GM19455 (cell line): ENCODE results near the gene CACNA1C.

ENCODE experiments used
- ATAC-seq: cut with Tn5 transposase; IDR thresholded peaks from one replicate; pipeline ENCODE4 v1.9.1; 2021; ENCODE audit not compliant: unreplicated experiment

The CACNA1C gene

DNA sequence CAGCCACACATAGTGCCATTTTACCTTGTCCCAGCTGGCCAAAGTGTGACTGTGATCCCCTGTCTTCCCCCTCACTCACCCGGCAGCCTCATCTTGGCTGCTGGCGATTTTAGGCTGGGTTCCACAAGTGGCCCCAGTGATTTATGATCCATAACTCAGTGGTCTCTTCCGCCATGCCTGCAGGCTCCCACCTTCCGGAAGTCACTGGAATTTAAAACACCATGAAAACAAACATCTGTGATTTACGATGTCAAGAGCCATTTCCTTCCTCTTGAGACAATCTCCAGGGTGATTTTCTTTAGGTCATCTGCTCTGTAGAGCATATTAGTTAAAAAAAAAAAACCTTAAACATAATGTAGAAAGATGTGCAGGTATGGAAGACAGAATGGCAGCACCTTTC lies 282.3 kb downstream of the CACNA1C start:
- ATAC-seq = no peak

DNA sequence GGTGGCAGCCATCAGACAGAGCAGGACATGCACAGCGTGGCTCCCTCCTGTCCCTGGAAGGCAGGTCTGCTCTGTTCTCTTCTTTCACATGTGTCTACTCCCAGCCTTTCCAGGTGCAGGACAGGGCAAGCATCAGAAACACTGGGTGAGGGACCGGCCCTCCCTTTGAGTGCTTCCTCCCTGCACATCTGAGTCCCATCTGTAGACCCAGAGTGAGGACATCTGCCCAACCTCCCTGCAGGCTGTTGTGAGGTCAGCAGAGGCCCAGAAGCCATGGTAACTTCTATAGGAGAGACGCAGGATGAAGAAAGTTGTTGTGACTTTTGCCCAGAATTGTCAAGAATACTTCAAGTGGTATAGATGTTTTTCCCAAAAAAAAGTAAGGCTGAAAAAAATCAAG lies 282.7 kb downstream of the CACNA1C start:
- ATAC-seq = no peak

DNA sequence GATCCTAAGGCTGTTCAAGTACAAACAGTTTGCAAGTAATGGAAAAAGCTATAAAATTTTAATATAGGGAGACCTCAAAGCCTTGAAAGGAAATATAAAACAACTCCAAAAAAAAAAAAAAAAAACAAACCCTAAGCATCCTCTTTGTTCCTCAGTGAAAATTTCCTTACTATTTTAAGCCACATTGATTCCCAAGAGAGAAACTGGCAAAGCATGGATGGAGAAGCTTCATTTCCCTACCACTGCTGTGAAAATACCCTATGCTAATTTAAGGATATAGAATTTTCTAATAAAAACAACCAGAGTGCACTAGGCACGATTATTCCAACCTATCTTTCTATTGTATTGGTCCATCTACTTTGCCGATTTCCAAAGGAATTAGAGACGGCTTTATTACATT lies 283.1 kb downstream of the CACNA1C start:
- no peak for ATAC-seq

DNA sequence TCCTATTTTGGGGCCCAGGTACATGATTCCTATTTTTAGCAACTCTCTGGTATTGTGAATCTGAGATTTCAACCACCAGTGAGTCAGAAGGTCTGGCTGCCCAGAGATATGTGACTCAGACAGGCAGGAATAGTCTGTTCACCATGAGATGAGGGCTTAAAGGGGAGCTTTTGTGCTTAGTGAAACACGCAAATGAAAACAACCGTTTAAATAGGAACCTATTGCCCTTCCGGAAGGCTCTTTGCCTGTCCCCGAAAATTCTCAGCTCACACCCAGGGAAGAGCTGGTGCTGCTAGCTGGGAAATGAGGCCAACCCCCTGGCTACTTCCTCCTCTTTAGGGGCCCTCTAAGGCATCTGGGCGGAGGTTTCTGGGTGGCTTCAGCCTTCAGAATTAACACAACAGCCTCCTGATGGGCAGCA lies 283.6 kb downstream of the CACNA1C start:
- ATAC-seq = peak; percentile 85

DNA sequence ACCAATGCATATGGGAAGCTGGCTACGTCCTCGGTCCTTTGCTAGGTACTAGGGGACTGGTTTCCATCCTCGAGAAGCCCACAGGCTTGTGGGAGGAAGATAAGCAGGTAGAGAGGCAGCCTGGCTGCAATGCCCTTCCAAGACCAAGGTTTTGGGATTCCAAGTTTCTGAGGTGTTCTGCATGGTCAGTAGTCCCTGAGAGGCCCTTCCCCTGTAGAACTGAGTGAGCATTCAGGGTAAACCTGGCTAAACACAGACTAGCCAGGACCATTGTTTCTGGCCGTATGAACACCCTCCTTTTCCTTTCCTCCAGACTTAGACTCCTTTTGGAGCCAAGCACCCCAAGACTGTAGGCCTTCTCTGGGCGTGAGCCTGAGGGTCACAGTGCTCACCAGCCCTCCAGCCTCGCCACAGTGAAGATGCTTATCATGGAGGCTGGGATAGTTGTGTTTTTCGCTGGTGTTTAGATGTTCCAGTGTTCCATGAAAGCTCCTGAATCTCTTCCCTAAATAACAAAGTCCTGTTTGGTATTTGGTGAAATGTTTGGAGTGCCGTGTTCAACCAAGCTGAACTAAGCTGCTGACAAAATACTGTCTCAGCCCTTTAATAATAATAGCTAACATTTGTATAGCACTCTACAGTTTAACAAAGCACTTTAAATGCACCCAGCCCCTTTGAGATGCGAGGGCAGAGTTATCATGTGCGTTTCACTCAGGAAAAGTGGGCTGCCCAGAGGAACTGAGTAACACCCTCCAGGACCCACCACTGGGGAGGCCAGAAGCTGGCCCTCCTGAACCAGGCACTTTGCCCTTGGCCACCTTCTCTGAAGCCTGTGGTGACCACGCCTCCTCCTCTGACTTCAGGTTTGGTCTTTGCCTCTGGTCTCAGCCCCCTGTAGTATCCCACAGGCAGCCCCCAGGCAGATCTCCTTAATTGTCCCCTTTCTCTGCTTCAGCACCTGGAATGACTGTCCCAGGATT lies 284.5 kb downstream of the CACNA1C start:
- no peak for ATAC-seq

GRCh38 chr12:2338381-2338780 lies 285.6 kb downstream of the CACNA1C start:
- no peak for ATAC-seq

- no peak for ATAC-seq
These were observed 286.2 kb downstream of the CACNA1C start for GRCh38 chr12:2338991-2339431.

- ATAC-seq = no peak
These were observed 288.4 kb downstream of the CACNA1C start for GRCh38 chr12:2341051-2341751.

- ATAC-seq = no peak
These were observed 289.1 kb downstream of the CACNA1C start for GRCh38 chr12:2341871-2342270.

GRCh38 chr12:2343681-2344080 lies 290.9 kb downstream of the CACNA1C start:
- ATAC-seq = no peak

DNA sequence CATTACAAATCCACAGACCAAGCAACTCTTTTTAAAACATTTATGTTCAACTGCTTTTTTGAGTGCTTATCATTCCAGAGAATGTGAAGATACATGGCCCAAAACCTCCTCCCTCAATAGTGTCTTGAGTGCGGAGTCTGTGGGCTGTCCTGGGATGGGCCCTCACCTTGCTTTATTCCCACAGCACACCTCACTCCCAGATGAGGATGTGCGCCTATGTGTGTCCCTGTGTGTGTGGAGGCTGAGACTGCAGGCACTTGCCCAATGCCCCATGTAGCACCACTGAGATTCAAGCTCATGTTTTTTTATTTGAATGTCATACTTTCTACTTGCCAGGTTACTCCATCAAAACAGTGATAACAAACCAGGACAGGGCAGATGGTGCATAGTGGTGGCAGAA lies 291.7 kb downstream of the CACNA1C start:
- no peak for ATAC-seq

- ATAC-seq = no peak
These were observed 292.1 kb downstream of the CACNA1C start for GRCh38 chr12:2344885-2345284.

DNA sequence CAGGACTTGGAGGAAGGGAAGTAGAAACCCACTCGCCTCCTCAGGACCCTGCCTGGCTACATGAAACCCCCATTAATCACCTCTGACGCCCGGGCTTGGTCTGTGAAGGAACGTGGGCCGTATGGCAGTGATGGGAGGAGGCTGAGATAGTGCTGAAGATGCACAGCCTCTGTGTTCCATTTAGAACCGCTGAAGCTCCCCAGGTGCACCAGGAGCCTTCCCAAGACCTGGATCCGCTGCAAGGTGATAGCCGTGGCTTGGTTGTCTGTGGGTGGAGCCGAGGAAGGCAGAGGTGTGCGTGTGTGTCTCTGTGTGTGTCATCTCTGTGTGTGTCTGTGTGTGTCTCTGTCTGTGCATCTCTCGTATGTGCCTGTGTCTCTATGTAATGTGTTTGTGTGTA lies 293.1 kb downstream of the CACNA1C start:
- ATAC-seq = no peak

DNA sequence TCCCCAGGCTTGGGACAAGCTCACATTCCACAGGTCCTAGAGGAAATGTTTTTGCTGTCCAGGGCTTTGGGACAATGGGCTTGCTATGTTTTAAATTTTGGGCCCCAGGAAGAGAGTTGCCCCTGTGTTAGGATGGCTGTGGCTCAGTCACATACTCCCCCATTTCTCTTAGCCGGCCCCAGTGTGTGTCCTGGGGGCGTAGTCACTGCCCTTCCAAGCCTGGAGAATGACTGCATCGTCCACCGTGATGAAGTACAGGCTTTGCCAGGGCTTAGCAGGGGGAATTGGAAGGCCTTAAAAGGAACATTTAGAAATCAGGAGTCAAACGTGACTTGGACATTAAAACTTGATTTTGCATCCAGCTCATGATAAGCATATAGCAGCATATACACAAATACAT lies 293.6 kb downstream of the CACNA1C start:
- no peak for ATAC-seq

- ATAC-seq = no peak
These were observed 294.5 kb downstream of the CACNA1C start for GRCh38 chr12:2347137-2347843.

- no peak for ATAC-seq
These were observed 295.2 kb downstream of the CACNA1C start for GRCh38 chr12:2347844-2348481.

- ATAC-seq = no peak
These were observed 295.7 kb downstream of the CACNA1C start for GRCh38 chr12:2348482-2348852.

GRCh38 chr12:2351161-2351560 lies 298.4 kb downstream of the CACNA1C start:
- ATAC-seq = no peak

GRCh38 chr12:2352203-2352602 lies 299.4 kb downstream of the CACNA1C start:
- ATAC-seq = no peak

GRCh38 chr12:2353281-2353680 lies 300.5 kb downstream of the CACNA1C start:
- no peak for ATAC-seq

GRCh38 chr12:2353691-2354090 lies 300.9 kb downstream of the CACNA1C start:
- no peak for ATAC-seq
